CD4-positive, alpha-beta T cell treated with Interferon gamma for 1 hour (primary cell): ENCODE data around the gene PPARD.
"Not testable (repeated sequence)": the region's sequence is repeated elsewhere in the genome, so short reads cannot be mapped to it uniquely, and the experiment has no call there.

Experiments
- DNase-seq: peaks from one replicate; pipeline ENCODE4 v3.0.0-alpha.2; 2020

Gene PPARD

GRCh38 chr6:35388030-35388429 lies 45.7 kb downstream of the PPARD start:
- no peak for DNase-seq

GRCh38 chr6:35388772-35389352 lies 46.5 kb downstream of the PPARD start:
- no peak for DNase-seq

GRCh38 chr6:35389386-35389785 lies 47.0 kb downstream of the PPARD start:
- not testable (repeated sequence) for DNase-seq

DNA sequence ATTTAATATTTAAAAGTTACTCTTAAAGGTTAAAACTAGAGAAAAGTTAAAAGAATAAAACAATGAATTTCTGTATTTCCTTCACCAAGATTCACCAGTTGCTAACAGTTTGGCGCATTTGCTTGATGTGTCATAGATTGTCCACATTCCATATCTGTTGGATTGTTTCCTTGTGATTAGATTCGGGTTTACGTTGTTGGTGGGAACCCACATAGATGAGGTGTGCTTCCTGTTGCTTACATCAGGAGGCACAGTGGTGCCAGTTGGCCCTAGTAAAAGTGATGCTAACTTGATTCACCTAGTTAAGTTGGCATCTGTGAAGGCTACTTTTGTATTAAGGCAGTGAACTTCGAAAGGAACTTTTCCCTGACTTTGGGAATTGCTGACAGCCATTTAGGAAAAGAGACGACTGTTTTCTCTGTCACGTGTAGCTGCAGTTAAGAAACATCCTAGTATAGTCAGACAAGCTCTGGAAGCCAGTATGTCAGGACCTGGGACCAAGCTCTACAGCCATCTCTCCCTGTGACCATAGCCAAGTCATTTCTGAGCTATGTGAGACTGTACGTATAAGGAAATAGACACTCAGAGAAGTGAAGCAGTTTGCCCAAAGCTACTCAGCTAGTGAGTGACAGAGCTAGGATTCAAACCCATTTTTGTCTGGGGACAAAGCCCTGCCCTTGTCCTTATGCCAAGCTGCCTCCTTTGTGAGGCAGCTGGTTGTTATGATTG lies 49.0 kb downstream of the PPARD start:
- DNase-seq, result no peak

DNA sequence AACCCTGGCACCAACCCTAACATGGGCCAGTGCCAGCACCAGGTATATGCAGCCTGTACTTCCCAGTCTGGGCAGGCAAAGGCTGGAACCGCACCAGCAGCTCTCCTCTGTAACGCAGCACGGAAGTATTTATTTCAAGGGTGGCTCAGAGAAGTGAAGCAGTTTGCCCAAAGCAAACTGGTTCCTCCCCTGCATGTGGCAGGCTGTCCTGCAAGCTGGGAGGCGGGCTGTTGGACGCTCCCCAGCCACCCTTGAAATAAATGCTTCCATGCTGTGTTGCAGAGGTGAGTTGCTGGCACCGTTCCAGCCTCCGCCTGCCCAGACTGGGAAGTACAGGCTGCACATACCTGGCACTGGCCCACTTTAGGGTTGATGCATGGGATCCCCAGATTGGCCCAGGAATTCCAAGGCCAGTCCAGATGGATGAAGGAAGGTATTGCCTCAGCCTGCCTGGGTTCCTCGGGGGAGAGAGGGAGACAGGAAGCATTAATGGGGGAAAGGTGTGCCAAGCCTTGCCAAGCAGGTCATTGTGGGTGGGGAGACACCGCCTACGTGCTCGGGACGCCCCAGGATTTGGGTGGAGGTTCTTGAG lies 49.8 kb downstream of the PPARD start:
- DNase-seq, result no peak

GRCh38 chr6:35392773-35393672 lies 50.7 kb downstream of the PPARD start:
- DNase-seq, result no peak

DNA sequence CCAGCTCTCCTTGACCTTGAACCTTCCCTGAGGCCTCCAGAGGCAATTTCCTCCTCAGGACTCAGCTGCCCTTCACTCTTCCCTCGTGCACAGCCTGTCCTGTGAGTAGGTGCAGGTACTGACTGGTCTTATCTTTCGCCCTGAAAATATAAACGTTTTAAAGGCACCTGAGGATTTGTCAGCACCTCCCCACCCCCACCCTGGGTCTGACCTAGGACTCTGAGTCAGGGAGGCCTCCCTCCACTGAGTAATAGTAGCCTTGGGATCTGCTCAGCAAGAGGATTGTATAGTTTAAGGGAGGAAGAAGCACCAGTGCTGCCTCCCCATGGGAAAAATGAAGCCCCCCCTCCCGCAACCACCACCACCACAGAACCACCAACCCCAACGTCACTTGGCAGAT lies 54.6 kb downstream of the PPARD start:
- no peak for DNase-seq

GRCh38 chr6:35397806-35398418 lies 55.6 kb downstream of the PPARD start:
- DNase-seq, result no peak

DNA sequence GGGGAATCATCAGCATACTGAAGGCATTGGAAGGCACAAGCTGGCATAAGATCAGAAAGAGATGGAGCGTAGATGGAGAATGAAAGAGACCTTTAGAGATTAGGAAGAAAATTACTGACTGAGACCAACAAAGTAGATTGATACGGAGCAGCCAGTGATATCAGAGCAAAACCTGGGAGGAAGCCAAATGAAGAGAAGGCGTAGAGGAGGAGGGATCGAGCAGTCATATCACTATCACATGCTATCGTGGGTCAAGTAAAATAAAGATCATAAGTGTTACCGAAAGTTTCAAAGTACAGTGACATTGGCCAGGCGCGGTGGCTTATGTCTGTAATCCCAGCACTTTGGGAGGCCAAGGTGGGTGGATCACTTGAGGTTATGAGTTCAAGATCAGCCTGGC lies 56.2 kb downstream of the PPARD start:
- no peak for DNase-seq

DNA sequence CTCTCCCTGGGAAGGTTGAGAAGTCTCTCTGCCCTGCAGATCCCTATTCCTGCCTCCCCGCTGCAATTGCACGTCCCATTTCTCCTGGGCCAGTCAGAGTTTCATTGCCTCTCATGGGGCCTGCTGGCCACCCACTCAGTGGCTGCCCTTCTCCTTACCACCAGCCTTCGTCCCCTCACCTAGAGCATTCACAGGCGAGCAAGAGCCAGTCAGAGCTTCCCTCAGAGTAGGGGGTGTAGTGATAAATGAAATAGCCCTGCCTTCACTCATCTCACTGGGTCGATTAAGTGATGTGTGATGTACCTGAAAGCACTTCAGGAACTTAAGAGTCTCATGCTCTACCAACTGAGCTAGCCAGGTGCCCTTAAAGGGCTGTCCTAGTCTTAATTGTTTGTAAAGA lies 57.8 kb downstream of the PPARD start:
- DNase-seq, result no peak

DNA sequence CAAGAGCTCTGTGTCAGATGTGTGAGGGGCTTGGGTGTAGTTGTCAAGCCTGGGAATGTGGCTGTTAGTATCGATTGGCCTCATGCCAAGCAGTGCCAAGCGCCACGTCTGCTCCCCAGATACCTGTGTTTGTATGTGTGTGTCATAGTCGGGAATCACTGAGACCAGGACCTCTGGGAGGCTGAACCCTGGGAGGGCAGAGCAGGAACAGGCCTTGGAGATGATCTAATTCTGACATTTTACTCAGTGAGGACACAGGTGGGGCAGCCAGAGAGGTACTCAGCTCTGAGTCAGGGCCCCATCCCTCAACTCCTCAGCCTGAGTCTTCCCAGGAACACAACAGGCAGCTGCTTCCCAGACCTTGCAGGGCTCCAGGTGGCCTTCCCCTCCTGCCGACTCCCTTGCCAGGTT lies 58.5 kb downstream of the PPARD start:
- DNase-seq, result no peak

DNA sequence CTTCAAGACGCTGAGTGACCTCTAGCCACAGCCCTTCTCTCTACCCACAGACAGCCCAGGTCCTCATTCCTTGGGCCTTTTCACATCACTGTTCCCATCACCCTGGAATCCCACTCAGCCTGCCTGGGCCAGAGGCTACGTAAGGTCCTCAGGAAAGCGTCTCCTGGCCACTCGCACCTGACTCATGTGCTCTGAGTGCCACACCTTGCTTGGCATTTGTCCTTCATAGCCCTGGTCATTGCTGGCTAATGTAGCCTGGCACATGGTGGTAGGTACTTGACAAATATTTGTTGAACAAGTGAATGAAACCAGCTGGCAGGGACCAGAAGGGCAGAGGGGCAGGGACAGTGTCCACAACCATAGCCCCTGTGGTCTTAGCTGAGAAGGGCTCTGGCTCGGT lies 59.2 kb downstream of the PPARD start:
- DNase-seq, result no peak

- DNase-seq, result no peak
Measured at GRCh38 chr6:35402136-35402855, 59.9 kb downstream of the PPARD start.

GRCh38 chr6:35402856-35403191 lies 60.5 kb downstream of the PPARD start:
- no peak for DNase-seq

DNA sequence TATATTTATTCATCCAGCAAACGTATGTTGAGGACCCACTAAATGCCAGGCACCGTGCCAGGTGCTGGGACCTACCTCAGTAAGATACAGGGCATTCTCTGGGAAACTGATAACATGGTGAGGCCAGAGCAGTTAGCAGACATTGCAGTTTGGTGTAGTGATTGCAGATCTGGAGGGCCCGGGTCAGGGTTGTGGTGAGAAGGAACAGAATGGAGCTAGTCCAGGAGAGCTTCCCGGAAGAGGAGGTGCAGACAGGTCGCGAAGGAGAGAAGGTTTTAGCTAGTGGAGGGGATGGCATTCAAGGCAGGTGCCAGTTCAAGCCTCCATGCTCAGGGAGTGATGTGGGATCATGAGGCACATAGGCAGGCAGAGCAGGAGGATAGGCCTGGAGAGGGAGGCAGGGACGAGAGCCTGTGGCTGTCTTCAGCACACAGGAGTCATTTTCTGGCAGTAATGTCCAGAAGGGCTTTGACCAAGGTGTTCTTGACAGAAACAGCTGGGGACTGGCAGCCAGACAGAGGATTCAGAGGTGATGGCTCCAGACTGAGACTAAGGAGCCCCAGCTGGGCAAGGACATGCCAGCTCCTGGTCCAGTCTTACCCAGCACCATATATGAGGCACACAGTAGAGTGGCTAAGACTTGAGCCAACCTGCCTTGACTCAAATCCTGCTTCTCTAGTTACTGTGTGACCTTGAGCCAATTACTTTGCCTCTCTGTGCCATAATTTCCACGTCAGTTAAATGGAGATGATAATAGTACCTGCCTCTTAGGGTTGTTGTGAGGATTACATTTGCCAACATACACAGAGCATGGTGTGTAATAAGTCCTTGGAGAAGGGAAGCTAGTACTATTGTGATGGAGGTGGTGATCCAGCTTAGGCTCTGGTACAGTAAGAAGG lies 61.4 kb downstream of the PPARD start:
- DNase-seq, result no peak

DNA sequence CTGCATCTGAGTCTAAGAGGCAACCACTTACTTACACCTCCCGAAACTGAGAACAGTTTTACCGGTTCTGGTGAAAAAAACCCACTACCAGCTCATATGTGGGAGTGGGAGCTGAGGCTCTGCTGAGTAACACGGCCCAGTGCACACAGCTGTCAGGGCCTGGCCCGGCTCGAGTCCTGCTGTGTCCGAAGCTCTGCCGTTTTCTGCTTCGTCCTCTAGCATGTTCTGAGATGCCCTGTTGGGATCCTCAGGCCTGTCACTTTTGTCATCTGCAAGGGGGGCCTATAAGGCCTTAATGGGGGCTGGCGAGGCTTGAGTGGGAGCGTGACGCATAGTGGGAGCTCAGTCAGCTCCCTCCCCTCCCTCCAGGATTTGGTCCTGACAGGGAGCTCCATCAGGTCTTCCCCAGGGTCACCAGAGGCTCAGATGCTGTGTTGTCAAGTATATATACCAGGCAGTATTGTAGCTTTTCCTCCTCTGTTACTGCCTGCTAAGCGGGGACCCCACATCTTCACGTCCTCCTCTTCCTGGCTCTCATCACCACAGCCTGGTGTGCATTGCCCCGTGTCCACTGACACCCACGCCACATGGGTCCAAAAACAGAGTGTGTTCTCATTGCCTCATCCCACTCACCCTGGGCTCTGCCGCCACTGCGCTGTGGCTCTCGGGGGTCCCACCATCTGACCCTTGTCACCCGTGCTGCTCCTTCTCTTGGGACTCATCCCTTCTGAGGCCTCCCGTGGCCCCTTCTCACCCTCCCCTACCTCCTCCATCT lies 64.5 kb downstream of the PPARD start:
- DNase-seq, result no peak

GRCh38 chr6:35409245-35409644 lies 66.9 kb downstream of the PPARD start:
- no peak for DNase-seq

DNA sequence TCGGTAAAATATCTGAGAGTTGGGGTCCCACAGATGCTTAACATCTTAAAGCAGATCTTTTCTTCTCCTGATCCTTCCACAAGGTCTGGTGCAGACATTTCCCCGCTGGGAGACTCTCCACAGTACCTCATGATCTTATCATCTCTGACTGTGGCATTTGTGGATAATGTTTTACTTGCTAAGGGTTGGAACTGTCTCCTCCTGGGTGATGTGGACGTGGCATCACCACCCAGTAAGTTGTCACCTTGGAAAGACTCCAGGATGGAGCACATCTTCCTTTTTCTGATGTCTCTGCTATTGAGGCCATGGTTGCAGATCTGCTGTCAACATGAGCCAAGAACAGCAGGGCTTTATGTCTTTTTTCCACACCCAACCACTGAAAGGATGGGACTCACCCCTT lies 67.8 kb downstream of the PPARD start:
- no peak for DNase-seq

- no peak for DNase-seq
Measured at GRCh38 chr6:35411066-35411465, 68.7 kb downstream of the PPARD start.

DNA sequence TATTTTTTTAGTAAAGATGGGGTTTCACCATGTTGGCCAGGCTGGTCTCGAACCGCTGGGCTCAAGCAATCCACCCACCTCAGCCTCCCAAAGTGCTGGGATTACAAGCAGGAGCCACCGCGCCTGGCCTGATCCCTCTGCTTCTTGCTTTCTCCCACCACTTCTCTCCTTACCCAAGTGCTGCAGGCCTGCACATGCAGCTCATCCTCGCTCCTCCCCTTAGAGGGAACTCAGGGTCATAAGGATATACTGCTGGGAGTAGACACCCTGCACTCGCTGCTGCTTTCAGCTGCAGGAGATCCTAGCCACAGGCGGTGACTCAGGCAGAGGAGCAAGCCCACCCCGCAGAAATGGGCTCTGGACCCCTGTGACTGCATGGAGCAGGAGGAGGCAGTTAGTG lies 69.7 kb downstream of the PPARD start:
- DNase-seq, result no peak

DNA sequence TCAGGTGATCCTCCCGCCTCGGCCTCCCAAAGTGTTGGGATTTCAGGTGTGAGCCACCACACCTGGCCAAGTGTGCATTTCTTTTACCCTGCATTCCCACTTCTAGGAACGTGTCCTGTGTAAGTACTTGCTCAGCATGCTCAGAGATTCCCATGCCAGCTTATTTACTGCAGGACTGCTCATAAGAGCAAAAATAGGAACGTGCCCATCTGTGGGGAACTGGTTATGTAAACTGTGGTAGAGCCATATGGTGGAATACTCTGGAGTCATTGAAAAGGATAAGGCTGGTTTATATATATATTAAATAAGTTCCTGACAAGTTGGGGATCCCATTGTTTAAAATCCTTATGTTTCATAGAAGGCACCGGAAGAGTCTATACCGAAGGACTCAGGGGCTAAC lies 71.6 kb downstream of the PPARD start:
- DNase-seq, result no peak
